ENCODE results near the gene GBGT1. TPM values are rescaled to one million over a fixed set of nuclear protein-coding genes. Genes with fewer than 3 reads are reported as not detected.

GBGT1 gene
- total RNA-seq, 1 experiment from 2014 or later, result 16.5 TPM

DNA sequence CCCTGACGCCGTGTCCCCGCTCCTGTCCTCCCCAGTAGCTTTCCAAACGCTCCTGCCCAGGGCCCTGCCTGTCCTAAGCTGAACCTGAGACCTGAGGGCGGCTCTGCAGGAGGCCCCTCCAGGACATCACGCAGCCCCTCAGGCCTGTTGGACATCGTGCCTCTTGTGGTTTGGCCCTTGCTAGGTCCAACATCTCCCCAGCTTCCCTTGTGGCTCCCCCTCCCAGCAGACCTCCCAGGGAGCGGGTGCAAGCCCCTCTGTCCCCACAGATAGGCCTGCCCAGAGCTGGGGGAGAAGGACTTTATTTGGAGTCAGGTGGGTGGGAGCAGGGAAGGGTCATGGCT lies 41.3 kb upstream of the GBGT1 start:
- ChIA-PET CTCF (interaction anchor here (0.7 kb wide), 1 partner anchor 18 kb away, joined by 3 read pairs; no protein-coding TSS in a partner anchor), POLR2A (no interaction called here)
- ATAC-seq (no peak), DNase-seq (ENCODE audit: low spot score) (no peak)
- Mint-ChIP-seq H3K27me3 (ENCODE audit: low read depth) (peaks cover 88% of the 10 kb centered on the region), H3K4me3 (no peak overlapping the region), H3K27ac (no peak overlapping the region), H3K4me1 (no peaks in the 10 kb centered on the region; the same call in 1 of the 2 replicates), H3K36me3 (no peaks in the 10 kb centered on the region), H3K9me3 (no peaks in the 10 kb centered on the region)
- TF ChIP-seq NR1H2 (CRISPR knock-in tag; IDR thresholded peaks at IDR 0.05) (no peak), PRRX2 (CRISPR knock-in tag; IDR thresholded peaks at IDR 0.05) (no peak), NFATC4 (CRISPR knock-in tag; IDR thresholded peaks at IDR 0.05) (no peak), ATF1 (CRISPR knock-in tag; IDR thresholded peaks at IDR 0.05) (no peak), CREB1 (CRISPR knock-in tag; IDR thresholded peaks at IDR 0.05) (no peak), ZNF232 (CRISPR knock-in tag; IDR thresholded peaks at IDR 0.05) (no peak), ZNF423 (CRISPR knock-in tag; IDR thresholded peaks at IDR 0.05) (no peak), ZNF138 (CRISPR knock-in tag; conservative IDR thresholded peaks at IDR 0.05) (no peak), ZBTB21 (CRISPR knock-in tag; IDR thresholded peaks at IDR 0.05; ENCODE audit: borderline replicate concordance) (no peak), RELA (CRISPR knock-in tag; IDR thresholded peaks at IDR 0.05; ENCODE audit: borderline replicate concordance) (no peak), ZNF219 (CRISPR knock-in tag; IDR thresholded peaks at IDR 0.05; ENCODE audit: borderline replicate concordance) (no peak), CBFB (CRISPR knock-in tag; IDR thresholded peaks at IDR 0.05; ENCODE audit: low read depth) (no peak), NFYB (CRISPR knock-in tag; conservative IDR thresholded peaks at IDR 0.05; ENCODE audit: low read depth) (no peak), ZNF416 (CRISPR knock-in tag; IDR thresholded peaks at IDR 0.05) (no peak)
- TF ChIP-seq, protein P1, sequence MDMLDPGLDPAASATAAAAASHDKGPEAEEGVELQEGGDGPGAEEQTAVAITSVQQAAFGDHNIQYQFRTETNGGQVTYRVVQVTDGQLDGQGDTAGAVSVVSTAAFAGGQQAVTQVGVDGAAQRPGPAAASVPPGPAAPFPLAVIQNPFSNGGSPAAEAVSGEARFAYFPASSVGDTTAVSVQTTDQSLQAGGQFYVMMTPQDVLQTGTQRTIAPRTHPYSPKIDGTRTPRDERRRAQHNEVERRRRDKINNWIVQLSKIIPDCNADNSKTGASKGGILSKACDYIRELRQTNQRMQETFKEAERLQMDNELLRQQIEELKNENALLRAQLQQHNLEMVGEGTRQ (CRISPR knock-in tag; IDR thresholded peaks at IDR 0.05), result no peak
- TF ChIP-seq, protein P2, sequence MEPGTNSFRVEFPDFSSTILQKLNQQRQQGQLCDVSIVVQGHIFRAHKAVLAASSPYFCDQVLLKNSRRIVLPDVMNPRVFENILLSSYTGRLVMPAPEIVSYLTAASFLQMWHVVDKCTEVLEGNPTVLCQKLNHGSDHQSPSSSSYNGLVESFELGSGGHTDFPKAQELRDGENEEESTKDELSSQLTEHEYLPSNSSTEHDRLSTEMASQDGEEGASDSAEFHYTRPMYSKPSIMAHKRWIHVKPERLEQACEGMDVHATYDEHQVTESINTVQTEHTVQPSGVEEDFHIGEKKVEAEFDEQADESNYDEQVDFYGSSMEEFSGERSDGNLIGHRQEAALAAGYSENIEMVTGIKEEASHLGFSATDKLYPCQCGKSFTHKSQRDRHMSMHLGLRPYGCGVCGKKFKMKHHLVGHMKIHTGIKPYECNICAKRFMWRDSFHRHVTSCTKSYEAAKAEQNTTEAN (CRISPR knock-in tag; IDR thresholded peaks at IDR 0.05), result no peak
- TF ChIP-seq, protein P3, sequence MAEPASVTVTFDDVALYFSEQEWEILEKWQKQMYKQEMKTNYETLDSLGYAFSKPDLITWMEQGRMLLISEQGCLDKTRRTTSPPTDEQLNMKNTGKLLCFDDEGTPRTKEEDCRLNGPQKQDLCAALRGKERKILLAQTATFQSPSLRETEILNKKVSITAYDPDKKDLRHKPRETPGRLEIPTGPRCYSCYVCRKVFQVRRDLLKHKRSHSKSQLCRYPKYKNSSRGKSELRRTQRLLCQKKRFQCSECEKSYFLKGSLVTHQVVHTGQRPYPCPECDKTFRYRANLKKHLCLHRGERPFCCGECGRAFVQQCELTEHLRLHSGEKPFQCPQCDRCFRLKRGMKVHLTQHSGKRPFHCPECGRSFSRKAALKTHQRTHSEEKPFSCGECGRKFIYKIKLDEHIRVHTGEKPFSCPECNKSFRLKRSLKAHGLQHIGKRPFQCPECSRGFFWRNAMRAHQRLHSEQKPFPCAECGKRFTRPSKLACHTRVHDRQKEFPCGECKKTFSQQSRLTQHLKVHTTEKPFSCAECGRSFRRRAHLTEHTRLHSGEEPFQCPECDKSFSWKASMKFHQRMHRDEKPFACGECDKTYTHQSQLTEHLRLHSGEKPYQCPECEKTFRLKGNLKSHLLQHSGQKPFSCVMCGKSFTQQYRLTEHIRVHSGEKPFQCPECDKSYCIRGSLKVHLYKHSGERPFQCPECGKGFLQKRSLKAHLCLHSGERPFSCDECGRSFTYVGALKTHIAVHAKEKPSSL (CRISPR knock-in tag; conservative IDR thresholded peaks at IDR 0.05), result no peak
- TF ChIP-seq, protein P4, sequence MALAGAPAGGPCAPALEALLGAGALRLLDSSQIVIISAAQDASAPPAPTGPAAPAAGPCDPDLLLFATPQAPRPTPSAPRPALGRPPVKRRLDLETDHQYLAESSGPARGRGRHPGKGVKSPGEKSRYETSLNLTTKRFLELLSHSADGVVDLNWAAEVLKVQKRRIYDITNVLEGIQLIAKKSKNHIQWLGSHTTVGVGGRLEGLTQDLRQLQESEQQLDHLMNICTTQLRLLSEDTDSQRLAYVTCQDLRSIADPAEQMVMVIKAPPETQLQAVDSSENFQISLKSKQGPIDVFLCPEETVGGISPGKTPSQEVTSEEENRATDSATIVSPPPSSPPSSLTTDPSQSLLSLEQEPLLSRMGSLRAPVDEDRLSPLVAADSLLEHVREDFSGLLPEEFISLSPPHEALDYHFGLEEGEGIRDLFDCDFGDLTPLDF (CRISPR knock-in tag; IDR thresholded peaks at IDR 0.05), result no peak
- TF ChIP-seq, protein P5, sequence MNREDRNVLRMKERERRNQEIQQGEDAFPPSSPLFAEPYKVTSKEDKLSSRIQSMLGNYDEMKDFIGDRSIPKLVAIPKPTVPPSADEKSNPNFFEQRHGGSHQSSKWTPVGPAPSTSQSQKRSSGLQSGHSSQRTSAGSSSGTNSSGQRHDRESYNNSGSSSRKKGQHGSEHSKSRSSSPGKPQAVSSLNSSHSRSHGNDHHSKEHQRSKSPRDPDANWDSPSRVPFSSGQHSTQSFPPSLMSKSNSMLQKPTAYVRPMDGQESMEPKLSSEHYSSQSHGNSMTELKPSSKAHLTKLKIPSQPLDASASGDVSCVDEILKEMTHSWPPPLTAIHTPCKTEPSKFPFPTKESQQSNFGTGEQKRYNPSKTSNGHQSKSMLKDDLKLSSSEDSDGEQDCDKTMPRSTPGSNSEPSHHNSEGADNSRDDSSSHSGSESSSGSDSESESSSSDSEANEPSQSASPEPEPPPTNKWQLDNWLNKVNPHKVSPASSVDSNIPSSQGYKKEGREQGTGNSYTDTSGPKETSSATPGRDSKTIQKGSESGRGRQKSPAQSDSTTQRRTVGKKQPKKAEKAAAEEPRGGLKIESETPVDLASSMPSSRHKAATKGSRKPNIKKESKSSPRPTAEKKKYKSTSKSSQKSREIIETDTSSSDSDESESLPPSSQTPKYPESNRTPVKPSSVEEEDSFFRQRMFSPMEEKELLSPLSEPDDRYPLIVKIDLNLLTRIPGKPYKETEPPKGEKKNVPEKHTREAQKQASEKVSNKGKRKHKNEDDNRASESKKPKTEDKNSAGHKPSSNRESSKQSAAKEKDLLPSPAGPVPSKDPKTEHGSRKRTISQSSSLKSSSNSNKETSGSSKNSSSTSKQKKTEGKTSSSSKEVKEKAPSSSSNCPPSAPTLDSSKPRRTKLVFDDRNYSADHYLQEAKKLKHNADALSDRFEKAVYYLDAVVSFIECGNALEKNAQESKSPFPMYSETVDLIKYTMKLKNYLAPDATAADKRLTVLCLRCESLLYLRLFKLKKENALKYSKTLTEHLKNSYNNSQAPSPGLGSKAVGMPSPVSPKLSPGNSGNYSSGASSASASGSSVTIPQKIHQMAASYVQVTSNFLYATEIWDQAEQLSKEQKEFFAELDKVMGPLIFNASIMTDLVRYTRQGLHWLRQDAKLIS (CRISPR knock-in tag; IDR thresholded peaks at IDR 0.05; ENCODE audit: borderline replicate concordance), result no peak

Measured in WTC11 (cell line).